HepG2 (cell line): ENCODE measurements around the gene UGGT1. TPM values are rescaled to one million over a fixed set of nuclear protein-coding genes. Genes with fewer than 3 reads are reported as not detected.

Experiments
- BCLAF1 ChIP-seq: fragments of 450-650 bp; IDR thresholded peaks from 2 replicates; pipeline ENCODE4 v1.6.1; 2017; ENCODE audit warnings: mild to moderate bottlenecking
- CCAR2 ChIP-seq: fragments of 200-400 bp; formaldehyde crosslinking; optimal IDR thresholded peaks from 2 replicates; pipeline ENCODE3; 2018; ENCODE audit warnings: low read depth, mild to moderate bottlenecking, low read length, moderate library complexity
- CHD4 ChIP-seq: fragments of 200-600 bp; sonication (generic); IDR thresholded peaks from 2 replicates; pipeline ENCODE4 v1.7.0; 2017; ENCODE audit warnings: mild to moderate bottlenecking, low read length, borderline replicate concordance
- GATA4 ChIP-seq: sonication (generic); IDR thresholded peaks from 2 replicates; pipeline ENCODE4 v1.6.1; 2016; ENCODE audit warnings: antibody characterized with exemption, low read depth, borderline replicate concordance
- GLI4 ChIP-seq: sonication (generic); formaldehyde crosslinking; IDR thresholded peaks from 2 replicates; pipeline ENCODE4 v1.5.1; 2020; ENCODE audit warnings: missing genetic modification reagents, mild to moderate bottlenecking, moderate library complexity, borderline replicate concordance
- KAT7 ChIP-seq: IDR thresholded peaks from 2 replicates; pipeline ENCODE4 v1.6.1; 2018; ENCODE audit warnings: borderline replicate concordance, missing compliant biosample characterization
- POGK ChIP-seq: sonication (generic); formaldehyde crosslinking; conservative IDR thresholded peaks from 2 replicates; pipeline ENCODE4 v1.8.0; 2022; ENCODE audit warnings: mild to moderate bottlenecking, moderate library complexity, missing genetic modification reagents
- POLR2A ChIP-seq, 2 experiments: IDR thresholded peaks; 2 replicates each; pipeline ENCODE4 v1.6.1; 2011; ENCODE audit warnings: low read depth in 2 of 2, low read length in 2 of 2, mild to moderate bottlenecking in 1 of 2, moderate library complexity in 1 of 2; ENCODE audit not compliant: insufficient read depth in 1 of 2
- REST ChIP-seq, 2 experiments: IDR thresholded peaks; 2 replicates each; pipeline ENCODE4 v1.6.1; 2011 to 2012; ENCODE audit warnings: low read length in 2 of 2, borderline replicate concordance in 1 of 2, low read depth in 1 of 2, mild to moderate bottlenecking in 1 of 2, moderate library complexity in 1 of 2
- TEAD3 ChIP-seq: optimal IDR thresholded peaks from 2 replicates; pipeline ENCODE3; 2016; ENCODE audit warnings: borderline replicate concordance
- ZBTB20 ChIP-seq: sonication (generic); formaldehyde crosslinking; IDR thresholded peaks from 2 replicates; pipeline ENCODE4 v1.8.1; 2023; ENCODE audit warnings: missing genetic modification reagents, low read depth, mild to moderate bottlenecking, borderline replicate concordance
- ZFP36L1 ChIP-seq: sonication (generic); formaldehyde crosslinking; IDR thresholded peaks from 2 replicates; pipeline ENCODE4 v1.8.0; 2022; ENCODE audit warnings: mild to moderate bottlenecking, missing genetic modification reagents, moderate library complexity
- ZNF142 ChIP-seq: sonication (generic); formaldehyde crosslinking; IDR thresholded peaks from 2 replicates; pipeline ENCODE4 v1.4.0; 2020; ENCODE audit warnings: missing genetic modification reagents
- ZNF564 ChIP-seq: sonication (generic); formaldehyde crosslinking; IDR thresholded peaks from 2 replicates; pipeline ENCODE4 v1.8.1; 2023; ENCODE audit warnings: mild to moderate bottlenecking, missing genetic modification reagents
- ZNF75D ChIP-seq: sonication (generic); formaldehyde crosslinking; IDR thresholded peaks from 2 replicates; pipeline ENCODE4 v1.8.1; 2023; ENCODE audit warnings: missing genetic modification reagents, mild to moderate bottlenecking, borderline replicate concordance
- polyA plus RNA-seq, 8 experiments: library from polyadenylated mRNA; depleted of rRNA in 3 of 8; stranded (reverse) in 7 of 8; unstranded in 1 of 8; fragments of >200 nt; fragmentation: Illumina TruSeq in 4 of 8; extraction: Trizol in 4 of 8; gene quantifications; 2 replicates each; pipeline versions ENCODE4 v1.2.1 to v1.2.3, GENCODE V29; 2011 to 2016; ENCODE audit warnings: low read depth in 4 of 8, missing spikeins in 1 of 8, mixed read lengths in 1 of 8; ENCODE audit not compliant: insufficient read depth in 1 of 8
- total RNA-seq, 5 experiments: library from RNA; depleted of rRNA; stranded (reverse); fragments of >200 nt; fragmentation: Illumina TruSeq; extraction: Trizol; gene quantifications; 2 replicates each; pipeline ENCODE4 v1.2.3, GENCODE V29; 2016; ENCODE audit warnings: low read depth in 1 of 5

The UGGT1 gene
- total and polyA plus RNA-seq, 2 of the 13 experiments (the other 11 are each of a cell fraction or from before 2014, with no cell fraction given), result 35.8 to 83.2 TPM

- no peak for TF ChIP-seq BCLAF1
- TF ChIP-seq CCAR2, result no peak
- TF ChIP-seq TEAD3 (CRISPR knock-in tag), result no peak
- peak; percentile 87; the same call in 1 of the 2 replicates for TF ChIP-seq KAT7 (CRISPR knock-in tag)
- TF ChIP-seq ZBTB20 (CRISPR knock-in tag), result no peak
- TF ChIP-seq POLR2A (IDR thresholded peaks at IDR 0.05; ENCODE audit: insufficient read depth in 1 of 2, low read depth in 2 of 2, low read length in 2 of 2), result peak; percentile 64 to 68; a peak in 3 of 4 replicates
- peak in 1 of 2 experiments; percentile 47; a peak in 1 of 4 replicates for TF ChIP-seq REST (IDR thresholded peaks at IDR 0.05; ENCODE audit: borderline replicate concordance in 1 of 2, low read depth in 1 of 2, low read length in 2 of 2)
- TF ChIP-seq ZFP36L1 (CRISPR knock-in tag), result no peak
- no peak; the same call in 1 of the 2 replicates for TF ChIP-seq CHD4
- TF ChIP-seq ZNF75D (CRISPR knock-in tag), result no peak
- TF ChIP-seq POGK (CRISPR knock-in tag), result 0 out of 2 replicates have a peak, but pooled peaks have one; percentile 8
- no peak for TF ChIP-seq ZNF142
- TF ChIP-seq ZNF564 (CRISPR knock-in tag), result no peak
- no peak for TF ChIP-seq GATA4
- TF ChIP-seq GLI4 (CRISPR knock-in tag), result no peak
These were observed 104.5 kb downstream of the UGGT1 start (continued) for GRCh38 chr2:128195435-128195984.
